Astrocyte (in vitro differentiated cells and primary cell): ENCODE measurements around the gene COL5A1. TPM values are rescaled to one million over a fixed set of nuclear protein-coding genes. Genes with fewer than 3 reads are reported as not detected.

Experiments
- DNase-seq: peaks from one replicate; pipeline ENCODE4 v3.0.0-alpha.2; 2010; ENCODE audit warnings: low read depth
- FAIRE-seq: peaks from 2 replicates; lab custom pipeline; 2011; peaks lifted over from hg19 to GRCh38; lab: Jason Lieb, UNC
- H2AFZ ChIP-seq: 2 replicates; pipeline ENCODE4 v1.6.0; 2012; ENCODE audit warnings: low read depth, low read length, inconsistent platforms
- H3K27ac ChIP-seq: 2 replicates; pipeline ENCODE4 v1.5.1; 2011; ENCODE audit warnings: low read depth, low read length, inconsistent platforms
- H3K27me3 ChIP-seq: 2 replicates; pipeline ENCODE4 v1.6.0; 2011; ENCODE audit warnings: low read length, inconsistent platforms; ENCODE audit not compliant: insufficient read depth
- H3K36me3 ChIP-seq: 2 replicates; pipeline ENCODE4 v1.5.1; 2011; ENCODE audit warnings: low read length, inconsistent platforms; ENCODE audit not compliant: insufficient read depth
- H3K4me1 ChIP-seq: 2 replicates; pipeline ENCODE4 v1.5.1; 2011; ENCODE audit warnings: low read length, inconsistent platforms; ENCODE audit not compliant: insufficient read depth
- H3K4me2 ChIP-seq: 2 replicates; pipeline ENCODE4 v1.6.0; 2012; ENCODE audit warnings: low read length, inconsistent platforms
- H3K4me3 ChIP-seq: 2 replicates; pipeline ENCODE4 v1.5.1; 2011; ENCODE audit warnings: low read depth, mild to moderate bottlenecking, low read length, inconsistent platforms; ENCODE audit not compliant: insufficient read depth
- H3K79me2 ChIP-seq: 2 replicates; pipeline ENCODE4 v1.6.0; 2012; ENCODE audit warnings: mild to moderate bottlenecking, low read length, inconsistent platforms; ENCODE audit not compliant: insufficient read depth
- H3K9ac ChIP-seq: 2 replicates; pipeline ENCODE4 v1.6.0; 2012; ENCODE audit warnings: mild to moderate bottlenecking, low read length, inconsistent platforms
- H3K9me3 ChIP-seq: 2 replicates; pipeline ENCODE4 v1.5.1; 2012; ENCODE audit warnings: low read depth, mild to moderate bottlenecking, low read length, inconsistent platforms; ENCODE audit not compliant: insufficient read depth
- H4K20me1 ChIP-seq: 2 replicates; pipeline ENCODE4 v1.6.0; 2012; ENCODE audit warnings: low read length, inconsistent platforms; ENCODE audit not compliant: insufficient read depth
- H3K27ac Mint-ChIP-seq: one replicate; pipeline ENCODE4 v1.8.0; 2021; ENCODE audit warnings: mild to moderate bottlenecking, mixed read lengths; ENCODE audit not compliant: unreplicated experiment
- H3K27me3 Mint-ChIP-seq: one replicate; pipeline ENCODE4 v1.8.0; 2021; ENCODE audit warnings: low read depth, mixed read lengths; ENCODE audit not compliant: unreplicated experiment
- H3K36me3 Mint-ChIP-seq: one replicate; pipeline ENCODE4 v1.8.0; 2021; ENCODE audit warnings: low read depth, mixed read lengths; ENCODE audit not compliant: unreplicated experiment
- H3K4me1 Mint-ChIP-seq: one replicate; pipeline ENCODE4 v1.8.0; 2021; ENCODE audit warnings: low read depth, mixed read lengths; ENCODE audit not compliant: unreplicated experiment
- H3K4me3 Mint-ChIP-seq: one replicate; pipeline ENCODE4 v1.8.0; 2021; ENCODE audit warnings: mild to moderate bottlenecking, moderate library complexity, mixed read lengths; ENCODE audit not compliant: unreplicated experiment
- H3K9me3 Mint-ChIP-seq: one replicate; pipeline ENCODE4 v1.8.0; 2021; ENCODE audit warnings: mild to moderate bottlenecking, mixed read lengths; ENCODE audit not compliant: unreplicated experiment
- EZH2 ChIP-seq: IDR thresholded peaks from 2 replicates; pipeline ENCODE4 v1.6.1; 2012; ENCODE audit warnings: mild to moderate bottlenecking, low read length, inconsistent platforms; ENCODE audit not compliant: insufficient read depth
- total RNA-seq: library from RNA; stranded (reverse); gene quantifications from 2 replicates; pipeline ENCODE4 v1.2.1, GENCODE V29; 2021
- TF ChIP-seq, protein P1 (sequence below): IDR thresholded peaks from 2 replicates; pipeline ENCODE4 v1.5.1; 2011; ENCODE audit warnings: low read depth, mild to moderate bottlenecking, inconsistent platforms, low read length, moderate library complexity; ENCODE audit not compliant: insufficient read depth

Gene COL5A1
- total RNA-seq, 1 donor from 2014 or later, result 1,055 TPM

DNA sequence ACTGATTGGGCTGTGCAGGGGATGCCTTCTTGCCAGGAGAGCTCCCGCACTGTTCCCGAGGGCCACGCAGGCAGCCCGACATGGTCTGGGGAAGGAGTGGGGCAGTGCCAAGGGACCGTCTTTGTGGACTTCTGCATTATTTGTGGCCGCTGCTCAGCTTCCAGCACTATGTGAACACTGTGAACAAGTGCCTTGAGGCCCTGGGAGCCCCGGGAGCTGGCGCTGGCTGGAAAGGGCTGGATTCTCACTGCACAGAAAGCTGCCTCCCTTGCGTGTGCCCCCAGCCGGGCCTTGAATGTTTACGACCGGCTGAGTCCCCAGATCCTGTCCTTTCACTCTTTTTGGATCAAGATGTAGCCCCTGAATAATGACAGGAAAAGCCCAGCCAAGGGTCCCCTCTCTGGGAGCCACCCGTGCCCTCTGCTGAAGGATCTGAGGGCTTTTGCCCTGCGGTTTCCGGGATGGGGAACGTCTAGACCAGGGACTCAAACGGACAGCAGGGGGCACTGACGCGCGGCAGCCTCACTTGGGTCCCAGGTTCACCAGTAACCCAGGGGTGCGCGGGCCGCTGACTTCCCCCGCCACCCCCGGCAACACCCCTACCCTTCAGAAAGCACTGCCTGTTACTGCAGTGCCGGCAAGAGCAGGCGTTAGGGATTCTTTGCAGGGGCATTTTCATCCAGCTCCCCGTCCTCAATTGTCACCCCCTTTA is 140.1 kb downstream of the COL5A1 start:
- Histone ChIP-seq H3K9ac (no peak overlapping the region), H3K4me2 (no peak overlapping the region), H3K27ac (no peak overlapping the region), H3K4me3 (no peak overlapping the region), H3K79me2 (peaks cover 15% of the 10 kb centered on the region), H3K27me3 (no peaks in the 10 kb centered on the region), H3K9me3 (no peaks in the 10 kb centered on the region), H2AFZ (no peak overlapping the region), H3K36me3 (peaks cover 40% of the 10 kb centered on the region), H4K20me1 (peaks cover 100% of the 10 kb centered on the region), H3K4me1 (peaks cover 16% of the 10 kb centered on the region)
- H3K9me3 Mint-ChIP-seq, result no peaks in the 10 kb centered on the region
- no peak overlapping the region for H3K27ac Mint-ChIP-seq
- peaks cover 28% of the 10 kb centered on the region for H3K36me3 Mint-ChIP-seq
- peaks cover 15% of the 10 kb centered on the region for H3K4me1 Mint-ChIP-seq
- no peak for FAIRE-seq
- no peak overlapping the region for H3K4me3 Mint-ChIP-seq
- TF ChIP-seq, protein P1, sequence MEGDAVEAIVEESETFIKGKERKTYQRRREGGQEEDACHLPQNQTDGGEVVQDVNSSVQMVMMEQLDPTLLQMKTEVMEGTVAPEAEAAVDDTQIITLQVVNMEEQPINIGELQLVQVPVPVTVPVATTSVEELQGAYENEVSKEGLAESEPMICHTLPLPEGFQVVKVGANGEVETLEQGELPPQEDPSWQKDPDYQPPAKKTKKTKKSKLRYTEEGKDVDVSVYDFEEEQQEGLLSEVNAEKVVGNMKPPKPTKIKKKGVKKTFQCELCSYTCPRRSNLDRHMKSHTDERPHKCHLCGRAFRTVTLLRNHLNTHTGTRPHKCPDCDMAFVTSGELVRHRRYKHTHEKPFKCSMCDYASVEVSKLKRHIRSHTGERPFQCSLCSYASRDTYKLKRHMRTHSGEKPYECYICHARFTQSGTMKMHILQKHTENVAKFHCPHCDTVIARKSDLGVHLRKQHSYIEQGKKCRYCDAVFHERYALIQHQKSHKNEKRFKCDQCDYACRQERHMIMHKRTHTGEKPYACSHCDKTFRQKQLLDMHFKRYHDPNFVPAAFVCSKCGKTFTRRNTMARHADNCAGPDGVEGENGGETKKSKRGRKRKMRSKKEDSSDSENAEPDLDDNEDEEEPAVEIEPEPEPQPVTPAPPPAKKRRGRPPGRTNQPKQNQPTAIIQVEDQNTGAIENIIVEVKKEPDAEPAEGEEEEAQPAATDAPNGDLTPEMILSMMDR, result peak; percentile 15
- TF ChIP-seq EZH2, result no peak
- no peak for DNase-seq
- H3K27me3 Mint-ChIP-seq, result no peaks in the 10 kb centered on the region

DNA sequence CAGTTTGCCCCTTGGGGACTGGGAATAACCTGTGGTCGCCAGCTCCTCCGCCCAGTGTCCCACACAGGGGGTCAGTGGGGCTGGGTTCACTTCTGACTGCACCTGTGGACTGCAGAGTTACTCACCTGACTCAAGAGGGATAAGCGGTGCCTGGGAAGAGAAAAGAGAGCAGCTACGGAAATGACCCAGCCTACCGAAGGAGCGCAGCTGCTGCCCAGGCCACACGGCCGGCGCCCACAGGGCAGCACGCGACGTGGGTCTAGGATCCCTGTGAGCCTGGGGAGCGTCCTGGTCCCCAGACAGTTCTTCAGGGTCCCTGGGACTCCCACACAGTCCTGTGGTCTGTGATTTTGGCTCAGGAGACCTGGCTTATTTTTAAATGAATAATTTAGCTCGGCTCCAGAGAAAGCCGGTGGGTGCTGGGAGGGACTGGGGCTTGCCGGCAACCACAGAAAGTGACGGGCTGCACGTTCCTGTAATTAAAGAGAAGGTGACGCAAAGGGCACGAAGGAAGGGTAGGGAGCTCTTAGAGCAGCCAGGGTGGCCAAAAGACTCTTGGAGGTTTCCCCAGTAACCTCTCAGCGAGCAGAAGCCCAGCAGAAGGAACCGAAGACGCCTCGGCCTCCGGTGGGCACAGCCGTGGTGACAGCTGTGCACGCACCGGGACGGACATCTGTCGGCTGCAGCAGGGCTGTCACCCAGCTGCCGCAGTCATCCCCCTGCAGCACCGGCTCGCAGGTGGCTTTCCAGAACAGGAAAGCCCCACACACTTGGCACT is 141.5 kb downstream of the COL5A1 start:
- H3K27me3 ChIP-seq, result no peaks in the 10 kb centered on the region
- peak overlapping the region; percentile 66 for H3K27ac Mint-ChIP-seq

More for the DNA sequence above, 141.5 kb downstream of the COL5A1 start:
- DNase-seq (no peak), FAIRE-seq (no peak)
- no peak for TF ChIP-seq EZH2
- TF ChIP-seq, protein P1, result no peak
- H3K9me3 Mint-ChIP-seq, result no peaks in the 10 kb centered on the region
- peaks cover 100% of the 10 kb centered on the region for H4K20me1 ChIP-seq
- no peak overlapping the region for H3K27ac ChIP-seq
- H3K27me3 Mint-ChIP-seq, result no peaks in the 10 kb centered on the region
- no peak overlapping the region for H3K9ac ChIP-seq
- H3K4me3 Mint-ChIP-seq, result no peak overlapping the region
- peaks cover 10% of the 10 kb centered on the region for H3K4me1 ChIP-seq
- H3K9me3 ChIP-seq, result no peaks in the 10 kb centered on the region
- peaks cover 41% of the 10 kb centered on the region for H3K36me3 ChIP-seq
- no peak overlapping the region for H2AFZ ChIP-seq
- no peak overlapping the region for H3K4me3 ChIP-seq
- peaks cover 9% of the 10 kb centered on the region for H3K79me2 ChIP-seq
- H3K4me2 ChIP-seq, result no peak overlapping the region
- peaks cover 17% of the 10 kb centered on the region for H3K4me1 Mint-ChIP-seq
- H3K36me3 Mint-ChIP-seq, result peaks cover 31% of the 10 kb centered on the region
